Measurements from ENCODE around the gene USP47. TPM values are rescaled to one million over a fixed set of nuclear protein-coding genes. Genes with fewer than 3 reads are reported as not detected.

USP47 gene
- total and polyA plus RNA-seq, 2 donors (not counting 1 experiment from before 2014, with no cell fraction given) = 12.8 to 52.9 TPM

GRCh38 chr11:11818529-11819121 is 23.1 kb upstream of the USP47 start:
- H3K4me3 Mint-ChIP-seq = no peak overlapping the region
- DNase-seq = no peak
- Histone ChIP-seq H3K36me3 (replicated peaks in 1 of 2; ENCODE audit: control extremely low read depth in 1 of 2, control insufficient read depth in 1 of 2, extremely low read depth in 1 of 2, insufficient read depth in 2 of 2, low read length in 1 of 2) (no peaks in the 10 kb centered on the region), H3K79me2 (ENCODE audit: control insufficient read depth, insufficient read depth, low read length) (no peaks in the 10 kb centered on the region), H2AFZ (ENCODE audit: insufficient read depth, low read depth, low read length, poor library complexity, severe bottlenecking) (no peak overlapping the region), H4K20me1 (ENCODE audit: control insufficient read depth, insufficient read depth, low read length, poor library complexity, severe bottlenecking) (no peaks in the 10 kb centered on the region), H3K4me3 (ENCODE audit: control extremely low read depth in 1 of 5, extremely low read depth in 1 of 5, insufficient read depth in 1 of 5, low read depth in 2 of 5, low read length in 4 of 5) (no peak overlapping the region), H3K9ac (ENCODE audit: low read length) (no peak overlapping the region), H3K27me3 (replicated peaks in 1 of 4; ENCODE audit: control extremely low read depth in 1 of 4, control insufficient read depth in 3 of 4, insufficient read depth in 4 of 4, low read length in 3 of 4) (no peaks in the 10 kb centered on the region), H3K4me1 (ENCODE audit: control insufficient read depth in 2 of 2, insufficient read depth in 2 of 2, low read length in 2 of 2) (no peaks in the 10 kb centered on the region), H3K9me3 (ENCODE audit: control extremely low read depth in 1 of 3, control insufficient read depth in 2 of 3, insufficient read depth in 1 of 3, low read length in 2 of 3) (no peaks in the 10 kb centered on the region), H3K27ac (ENCODE audit: low read length in 2 of 2) (no peak overlapping the region), H3K4me2 (replicated peaks; ENCODE audit: low read depth, low read length, poor library complexity, severe bottlenecking) (no peak overlapping the region)
- WGBS (ENCODE audit: insufficient coverage) = 100% methylated on average over 1 of the region's 2 CpGs
- no peaks in the 10 kb centered on the region for H3K4me1 Mint-ChIP-seq
- ATAC-seq (ENCODE audit: low read depth) = no peak
- ChIA-PET POLR2A (no interaction called here), CTCF (interaction anchor here (1.1 to 1.6 kb wide), 2 partner anchors 20 to 29 kb away, joined by 3 to 5 read pairs; no protein-coding TSS in a partner anchor)
- H3K27ac Mint-ChIP-seq = no peak overlapping the region
- peaks cover 13% of the 10 kb centered on the region for H3K27me3 Mint-ChIP-seq
- TF ChIP-seq CTCF (IDR thresholded peaks at IDR 0.05) (no peak), EZH2 (IDR thresholded peaks at IDR 0.05; ENCODE audit: borderline replicate concordance, insufficient read depth, low read depth, low read length, poor library complexity, severe bottlenecking) (no peak)
- H3K9me3 Mint-ChIP-seq (ENCODE audit: insufficient read depth) = no peaks in the 10 kb centered on the region
- intact Hi-C loops (cut with micrococcal nuclease) = no loop called here

GRCh38 chr11:11821899-11822298 is 19.9 kb upstream of the USP47 start:
- no peaks in the 10 kb centered on the region for H3K4me1 ChIP-seq (ENCODE audit: control insufficient read depth in 2 of 2, insufficient read depth in 2 of 2, low read length in 2 of 2)
- H4K20me1 ChIP-seq (ENCODE audit: control insufficient read depth, insufficient read depth, low read length, poor library complexity, severe bottlenecking) = no peaks in the 10 kb centered on the region
- H3K9ac ChIP-seq (ENCODE audit: low read length) = no peak overlapping the region
- no peak overlapping the region for H3K4me2 ChIP-seq (replicated peaks; ENCODE audit: low read depth, low read length, poor library complexity, severe bottlenecking)
- no peak for DNase-seq
- intact Hi-C loops (cut with micrococcal nuclease) = no loop called here
- TF ChIP-seq EZH2 (IDR thresholded peaks at IDR 0.05; ENCODE audit: borderline replicate concordance, insufficient read depth, low read depth, low read length, poor library complexity, severe bottlenecking) (no peak), CTCF (IDR thresholded peaks at IDR 0.05) (no peak)
- peaks cover 0 to 8% (median 0%) of the 10 kb centered on the region in 3 donors for H3K9me3 ChIP-seq (ENCODE audit: control extremely low read depth in 1 of 3, control insufficient read depth in 2 of 3, insufficient read depth in 1 of 3, low read length in 2 of 3)
- Mint-ChIP-seq H3K4me3 (no peak overlapping the region), H3K27me3 (peaks cover 10% of the 10 kb centered on the region), H3K9me3 (ENCODE audit: insufficient read depth) (peaks cover 2% of the 10 kb centered on the region), H3K4me1 (no peaks in the 10 kb centered on the region), H3K27ac (no peak overlapping the region)
- H3K36me3 ChIP-seq (replicated peaks in 1 of 2; ENCODE audit: control extremely low read depth in 1 of 2, control insufficient read depth in 1 of 2, extremely low read depth in 1 of 2, insufficient read depth in 2 of 2, low read length in 1 of 2) = no peaks in the 10 kb centered on the region
- H2AFZ ChIP-seq (ENCODE audit: insufficient read depth, low read depth, low read length, poor library complexity, severe bottlenecking) = no peak overlapping the region
- no CpG with 5 or more reads among the region's 3 CpGs for WGBS (ENCODE audit: insufficient coverage)
- no peaks in the 10 kb centered on the region for H3K27me3 ChIP-seq (replicated peaks in 1 of 4; ENCODE audit: control extremely low read depth in 1 of 4, control insufficient read depth in 3 of 4, insufficient read depth in 4 of 4, low read length in 3 of 4)
- ChIA-PET POLR2A (no interaction called here), CTCF (no interaction called here)
- no peak overlapping the region for H3K27ac ChIP-seq (ENCODE audit: low read length in 2 of 2)
- ATAC-seq (ENCODE audit: low read depth) = no peak
- no peak overlapping the region for H3K4me3 ChIP-seq (ENCODE audit: control extremely low read depth in 1 of 5, extremely low read depth in 1 of 5, insufficient read depth in 1 of 5, low read depth in 2 of 5, low read length in 4 of 5)
- H3K79me2 ChIP-seq (ENCODE audit: control insufficient read depth, insufficient read depth, low read length) = no peaks in the 10 kb centered on the region
